AML-193 (cell line): ENCODE measurements around the gene FGD6.
"Not testable (repeated sequence)": the region's sequence is repeated elsewhere in the genome, so short reads cannot be mapped to it uniquely, and the experiment has no call there.

Experiments used
- DNase-seq, 2 experiments: peaks; one replicate each; lab custom pipeline; 2025; lab: John Stamatoyannopoulos, UW

Gene FGD6

DNA sequence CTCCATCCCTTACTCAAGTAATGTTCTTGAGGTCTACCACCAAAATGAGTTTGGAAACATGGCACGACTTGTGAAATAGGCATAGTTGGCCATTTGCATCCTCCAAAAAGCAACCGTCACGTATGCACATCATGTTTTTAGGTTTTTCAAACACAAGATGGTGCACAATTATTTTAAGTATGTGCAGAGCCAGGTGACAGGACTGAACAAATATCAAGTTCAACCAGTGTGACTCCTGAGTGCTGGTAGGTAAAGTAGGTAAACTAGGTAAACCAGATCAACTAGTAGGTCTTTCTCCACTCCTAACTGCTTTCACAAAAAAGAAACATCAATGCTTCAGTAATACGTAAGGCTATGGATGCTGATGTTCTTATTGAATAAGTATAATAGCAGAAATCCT lies 39.1 kb downstream of the FGD6 start:
- DNase-seq: no peak

DNA sequence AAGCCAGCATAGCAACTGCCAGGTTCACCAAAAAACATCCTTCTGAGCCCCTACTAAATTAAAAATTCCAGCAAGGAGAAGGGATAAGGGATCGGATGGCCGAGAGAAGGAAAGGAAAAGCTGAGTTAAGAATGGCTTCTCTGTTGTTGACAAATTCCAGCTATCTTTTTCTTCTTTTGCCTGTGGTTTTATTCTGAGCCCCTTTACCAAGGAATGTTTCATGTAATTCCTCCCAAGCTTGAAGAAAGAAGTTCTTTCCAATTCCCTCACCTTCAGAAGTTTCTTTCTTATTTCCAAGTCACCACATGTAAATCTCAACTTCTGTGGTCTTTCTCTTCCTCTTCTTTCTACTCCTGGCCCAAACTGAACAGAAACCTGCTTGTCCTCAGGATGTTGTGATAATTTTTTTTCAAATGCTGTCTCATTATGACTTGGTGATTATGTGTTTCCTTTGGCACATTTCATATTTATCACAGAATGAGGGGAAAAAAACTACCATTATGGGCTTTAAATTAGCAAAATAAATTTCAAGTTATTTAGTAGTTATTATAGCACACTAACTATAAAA lies 40.0 kb downstream of the FGD6 start:
- no peak for DNase-seq

DNA sequence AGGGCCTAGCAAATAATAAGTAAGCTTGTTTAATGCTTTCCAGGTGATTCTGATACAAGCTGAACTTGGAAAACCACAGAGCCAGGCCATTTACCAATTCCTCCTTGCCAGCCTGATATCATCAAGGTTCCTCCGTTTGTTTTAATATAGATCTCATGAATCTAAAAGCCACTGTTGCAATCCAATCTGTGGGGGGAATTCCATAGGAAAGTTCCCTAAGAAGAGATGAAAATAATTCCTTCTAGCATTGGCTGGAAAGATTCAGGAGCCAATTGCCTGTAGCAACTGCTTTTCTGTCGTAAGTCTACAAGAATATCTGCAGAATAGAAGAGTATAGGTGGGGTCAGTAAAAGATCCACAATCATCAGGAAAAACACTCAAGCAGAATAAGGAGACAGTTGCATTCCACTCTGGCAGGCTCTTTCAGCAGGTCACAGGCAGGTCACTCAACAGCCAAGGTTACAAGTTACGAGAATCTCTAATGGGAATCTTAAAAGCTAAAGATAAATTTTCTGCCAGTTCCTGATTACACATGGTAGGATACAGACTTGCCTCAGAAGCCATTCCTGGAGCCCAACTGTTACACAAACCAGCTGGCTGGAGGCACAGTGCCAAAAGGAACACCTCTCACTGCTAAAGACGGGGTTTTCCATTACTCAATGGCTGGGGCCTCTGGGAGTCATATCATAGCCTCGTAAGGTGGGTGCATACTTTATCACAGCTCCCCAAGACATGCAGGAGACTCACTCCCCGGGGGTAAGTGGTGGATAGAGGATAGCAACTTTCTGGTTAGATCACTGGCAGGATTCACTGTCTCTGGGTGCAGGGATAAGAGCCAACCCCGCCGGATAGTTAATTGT lies 43.6 kb downstream of the FGD6 start:
- DNase-seq: no peak

DNA sequence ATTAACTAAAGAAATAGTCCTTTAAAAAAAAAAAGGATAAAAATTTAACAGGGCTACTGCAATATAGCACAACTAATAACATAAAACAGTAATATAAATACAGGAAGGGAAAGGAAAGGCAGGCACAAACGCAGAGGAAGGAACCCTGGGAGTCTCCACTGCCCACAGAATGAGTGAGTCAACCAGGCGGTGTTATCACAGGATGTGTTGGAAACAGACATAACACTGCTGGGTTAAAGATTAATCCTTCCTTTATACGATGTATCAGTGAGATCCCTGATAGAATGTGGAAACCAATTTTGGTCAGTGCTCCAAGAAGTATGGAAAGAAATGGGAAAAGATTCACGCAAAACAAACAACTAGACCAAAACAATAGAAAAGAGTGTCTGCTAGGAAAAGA lies 47.9 kb downstream of the FGD6 start:
- no peak for DNase-seq

DNA sequence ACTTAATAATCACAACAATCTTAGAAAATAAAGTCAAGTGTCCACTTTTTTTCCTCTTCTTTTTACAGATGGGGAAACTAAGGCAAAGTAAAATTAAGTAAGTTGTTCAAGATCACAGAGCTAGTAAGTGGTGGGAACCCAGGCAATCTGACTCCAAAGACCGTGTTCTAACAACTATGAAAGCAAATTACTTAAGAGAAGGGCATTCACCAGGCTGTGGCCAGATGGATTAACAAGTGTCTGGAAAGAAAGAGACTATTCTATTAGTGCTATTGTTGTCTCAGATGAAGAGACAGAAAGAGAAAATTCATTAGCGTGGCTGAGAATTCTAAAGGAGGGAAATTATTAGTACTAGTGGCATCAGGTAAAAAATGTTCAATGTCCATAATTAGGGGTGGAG lies 48.5 kb downstream of the FGD6 start:
- no peak for DNase-seq

DNA sequence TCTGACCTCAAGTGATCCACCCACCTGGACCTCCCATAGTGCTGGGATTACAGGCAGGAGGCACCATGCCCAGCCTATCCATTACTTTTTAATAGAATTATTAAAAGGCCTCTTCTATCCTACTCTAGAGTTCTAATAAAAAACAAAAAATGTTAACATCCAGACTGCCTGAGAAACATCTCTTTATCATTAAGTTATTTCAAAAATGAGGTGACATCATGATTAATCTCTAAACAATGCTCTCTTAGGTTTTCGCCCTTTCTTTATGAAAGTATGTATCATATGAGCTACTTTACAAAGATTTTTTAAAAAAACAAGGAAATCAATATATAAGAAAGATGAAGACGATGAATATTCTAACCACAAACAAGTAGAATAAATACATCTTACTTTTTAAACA lies 52.6 kb downstream of the FGD6 start:
- no peak for DNase-seq

DNA sequence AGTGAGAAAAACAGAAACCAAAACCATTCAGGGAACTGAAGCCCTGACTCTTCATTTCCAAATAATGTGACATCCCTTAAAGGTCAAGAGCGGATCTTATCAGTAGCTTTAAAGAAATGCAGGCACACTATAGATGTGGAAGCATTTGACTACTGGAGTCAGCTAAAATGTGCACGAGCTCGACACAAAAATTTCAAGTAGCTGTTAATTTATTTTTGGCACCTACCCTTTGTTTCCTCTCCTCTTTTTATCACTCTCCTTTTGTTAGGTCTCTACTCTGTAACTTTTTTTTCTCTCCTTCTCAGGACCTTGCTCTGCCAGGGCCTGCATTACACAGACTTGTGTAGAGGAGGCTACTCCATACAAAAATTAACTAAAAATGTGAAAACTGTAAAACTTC lies 58.3 kb downstream of the FGD6 start:
- DNase-seq: no peak

DNA sequence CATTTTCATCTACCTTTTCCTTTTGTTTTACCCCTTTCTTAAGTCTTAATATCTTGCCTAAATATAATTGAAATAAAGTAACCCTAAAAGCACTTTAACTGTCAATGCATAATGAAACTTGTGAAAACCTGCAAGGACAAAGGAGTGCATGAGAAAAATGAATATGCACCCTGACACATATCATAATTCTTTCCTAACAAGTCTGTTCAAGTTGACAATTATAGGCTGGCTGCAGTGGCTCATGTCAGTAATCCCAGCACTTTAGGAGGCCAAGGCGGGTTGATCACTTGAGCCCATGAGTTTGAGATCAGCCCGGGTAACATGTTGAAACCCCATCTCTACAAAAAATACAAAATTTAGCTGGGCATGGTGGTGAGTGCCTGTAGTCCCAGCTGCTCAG lies 65.4 kb downstream of the FGD6 start:
- DNase-seq: no peak

DNA sequence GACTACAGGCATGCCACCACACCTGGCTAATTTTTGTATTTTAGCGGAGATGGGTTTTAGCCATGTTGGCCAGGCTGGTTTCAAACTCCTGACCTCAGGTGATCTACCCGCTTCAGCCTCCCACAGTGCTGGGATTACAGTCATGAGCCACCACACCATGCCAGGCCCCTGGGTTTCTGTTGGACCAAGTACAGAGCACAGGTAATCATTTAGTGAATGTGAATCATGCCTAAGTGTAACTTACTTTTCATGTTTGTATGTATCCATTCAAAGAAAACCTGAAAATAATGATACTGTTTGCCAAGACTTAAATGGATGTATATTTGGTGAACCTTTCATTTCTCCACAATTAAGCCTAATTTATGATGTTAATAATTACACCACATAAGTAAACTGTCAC lies 65.9 kb downstream of the FGD6 start:
- no peak for DNase-seq

DNA sequence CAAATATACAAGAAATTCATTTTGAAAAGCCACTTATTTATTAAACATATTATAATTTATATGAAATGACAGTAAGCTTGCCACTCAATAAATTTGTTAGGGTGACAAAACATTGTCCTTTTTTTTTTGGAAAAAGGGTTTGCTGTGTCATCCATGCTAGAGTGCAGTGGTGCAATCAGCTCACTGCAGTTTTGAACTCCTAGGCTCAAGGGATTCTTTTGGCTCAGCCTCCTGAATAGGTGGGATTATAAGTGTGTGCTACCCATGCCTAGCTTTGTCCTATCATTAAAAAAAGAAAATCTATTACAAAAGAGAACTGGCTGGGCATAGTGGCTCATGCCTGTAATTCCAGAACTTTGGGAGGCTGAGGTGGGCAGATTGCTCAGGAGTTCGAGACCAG lies 66.8 kb downstream of the FGD6 start:
- DNase-seq: no peak

DNA sequence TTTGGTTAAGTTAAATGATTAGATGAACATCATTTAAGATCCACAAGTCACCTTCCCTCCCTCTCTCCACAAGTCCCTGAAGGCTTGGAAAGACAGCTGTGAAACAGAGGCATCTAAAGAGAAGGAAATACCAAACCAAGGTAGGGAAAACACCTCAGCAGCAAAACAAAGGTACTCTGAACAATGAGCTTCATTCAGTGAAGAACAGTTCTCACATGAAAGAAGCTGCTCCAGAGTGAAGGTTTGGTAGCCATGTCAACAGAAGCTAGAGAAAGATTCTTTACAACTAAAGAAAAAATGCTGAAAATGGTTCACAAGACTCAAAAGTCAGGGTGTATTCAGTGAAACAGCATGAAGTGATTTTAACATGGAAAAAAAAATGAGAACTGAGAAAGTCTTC lies 69.4 kb downstream of the FGD6 start:
- DNase-seq: no peak

DNA sequence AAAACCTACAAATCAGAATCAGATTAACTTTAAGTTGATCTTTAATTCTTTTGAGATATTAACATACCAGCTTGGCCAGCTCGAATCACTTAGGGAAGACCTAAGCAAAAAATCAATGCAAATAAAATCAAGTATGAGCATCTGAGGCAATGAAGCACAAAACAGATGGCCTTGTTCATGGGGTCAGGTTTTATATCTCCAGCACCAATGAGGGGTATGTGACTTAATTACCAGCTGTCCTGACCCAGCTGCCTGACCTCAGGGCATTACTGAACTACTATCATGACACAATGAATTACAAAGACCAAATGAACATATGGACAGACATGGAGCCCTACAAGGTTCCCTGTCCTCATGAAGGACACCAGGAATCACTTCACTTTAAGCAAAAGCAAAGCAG lies 70.5 kb downstream of the FGD6 start:
- no peak for DNase-seq

DNA sequence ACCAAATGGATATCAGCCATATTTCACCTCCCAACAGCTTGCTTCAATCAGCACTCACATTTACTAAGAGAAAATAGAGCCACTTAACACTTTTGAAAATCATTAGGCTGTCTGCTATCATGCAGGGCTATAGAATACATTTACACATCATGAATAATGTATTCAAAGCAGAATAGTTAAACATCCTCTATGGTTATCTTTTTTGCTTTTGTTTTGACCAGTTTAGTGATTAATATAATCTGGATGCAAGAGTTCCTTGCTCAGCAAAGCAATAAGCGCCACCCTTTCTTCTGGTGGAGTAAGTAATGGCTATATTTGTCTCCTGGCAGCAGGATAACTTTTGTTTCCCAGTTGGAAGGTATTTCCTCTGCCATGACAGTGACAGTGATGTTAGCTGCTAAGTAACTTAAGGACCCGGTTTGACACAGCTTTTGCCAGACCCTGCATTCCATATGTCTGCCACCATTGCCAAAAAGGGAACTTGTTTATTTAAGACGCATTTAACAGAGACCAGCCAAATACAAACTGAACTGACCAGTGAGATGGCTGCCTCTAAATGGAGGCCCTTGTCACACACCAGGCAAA lies 73.6 kb downstream of the FGD6 start:
- no peak for DNase-seq

DNA sequence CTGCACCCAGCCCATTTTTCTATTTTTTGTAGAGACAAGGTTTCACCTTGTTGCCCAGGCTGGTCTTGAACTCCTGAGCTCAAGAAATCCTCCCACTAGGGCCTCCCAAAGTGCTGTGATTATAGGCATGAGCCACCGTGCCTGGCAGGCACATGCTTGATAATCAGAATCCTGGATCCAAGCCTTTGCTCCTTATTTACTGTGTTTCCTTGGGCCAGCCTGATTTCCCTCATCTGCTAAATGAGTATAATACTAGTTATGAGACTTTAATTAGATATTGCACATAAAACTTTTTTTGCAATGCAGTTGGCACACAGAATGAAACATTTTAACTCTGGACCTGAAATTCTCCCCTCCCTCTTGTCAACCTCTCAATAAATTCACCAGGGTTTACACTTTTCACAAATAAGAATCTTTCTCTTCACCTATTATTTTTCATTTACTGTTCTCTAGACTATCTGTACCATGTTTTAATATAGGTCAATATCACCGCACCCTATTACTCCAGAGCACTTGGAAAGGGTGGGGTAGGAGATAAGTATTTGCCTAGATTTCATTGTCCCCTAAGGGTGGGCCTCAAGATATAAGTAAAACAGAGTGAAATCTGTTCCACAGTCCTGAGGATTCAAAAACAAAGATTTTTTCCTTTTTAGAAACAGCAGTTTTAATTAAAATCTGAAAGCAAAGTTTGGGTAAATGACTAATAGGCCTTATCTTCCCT lies 74.7 kb downstream of the FGD6 start:
- DNase-seq: no peak

DNA sequence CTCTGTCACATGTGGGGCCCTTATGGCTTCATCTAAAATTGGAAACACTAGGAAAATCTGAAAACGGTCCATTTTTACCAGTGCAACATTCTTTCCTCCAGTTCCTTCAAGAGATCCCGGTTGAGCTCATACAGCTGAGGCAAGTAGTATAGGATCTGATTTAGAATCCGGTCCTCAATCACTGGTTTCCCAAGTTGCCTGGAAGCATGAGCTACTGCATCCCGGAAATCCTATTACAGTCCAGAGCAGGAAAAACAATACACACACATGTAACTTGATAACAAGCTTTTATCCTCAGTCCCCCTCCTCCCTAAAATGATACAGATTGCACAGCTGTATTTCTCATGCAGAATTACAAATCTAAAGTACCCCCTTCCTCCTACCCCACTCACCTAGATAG lies 76.0 kb downstream of the FGD6 start:
- DNase-seq: no peak

DNA sequence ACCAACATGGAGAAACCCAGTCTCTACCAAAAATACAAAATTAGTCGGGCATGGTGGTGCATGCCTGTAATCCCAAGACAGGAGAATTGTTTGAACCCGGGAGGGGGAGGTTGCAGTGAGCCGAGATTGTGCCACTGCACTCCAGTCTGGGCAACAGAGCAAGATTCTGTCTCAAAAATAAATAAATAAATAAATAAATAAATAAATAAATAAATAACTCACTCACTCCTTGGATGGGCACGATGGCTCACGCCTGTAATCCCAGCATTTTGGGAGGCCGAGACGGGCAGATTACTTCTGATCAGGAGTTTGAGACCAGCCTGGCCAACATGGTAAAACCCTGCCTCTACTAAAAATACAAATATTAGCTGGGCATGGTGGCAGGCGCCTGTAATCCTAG lies 79.2 kb downstream of the FGD6 start:
- DNase-seq: not testable (repeated sequence)

DNA sequence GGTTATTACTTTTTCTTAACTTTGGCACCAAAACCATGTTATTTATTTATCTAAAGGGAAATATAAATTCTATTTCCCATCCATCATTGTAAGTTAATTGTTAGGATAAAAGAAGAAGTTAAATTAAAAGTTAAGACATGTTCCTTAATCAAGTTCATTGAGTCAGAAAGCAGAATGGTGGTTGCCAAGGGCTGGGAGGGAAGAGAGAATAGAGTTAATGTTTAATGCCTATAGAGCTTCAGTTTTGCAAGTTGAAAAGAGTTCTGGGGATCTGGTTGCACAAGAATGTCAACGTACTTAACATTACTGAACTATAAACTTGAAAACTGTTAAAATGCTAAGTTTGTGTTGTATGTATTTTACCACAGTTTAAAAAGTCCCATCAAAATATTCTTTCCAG lies 80.7 kb downstream of the FGD6 start:
- DNase-seq: no peak

DNA sequence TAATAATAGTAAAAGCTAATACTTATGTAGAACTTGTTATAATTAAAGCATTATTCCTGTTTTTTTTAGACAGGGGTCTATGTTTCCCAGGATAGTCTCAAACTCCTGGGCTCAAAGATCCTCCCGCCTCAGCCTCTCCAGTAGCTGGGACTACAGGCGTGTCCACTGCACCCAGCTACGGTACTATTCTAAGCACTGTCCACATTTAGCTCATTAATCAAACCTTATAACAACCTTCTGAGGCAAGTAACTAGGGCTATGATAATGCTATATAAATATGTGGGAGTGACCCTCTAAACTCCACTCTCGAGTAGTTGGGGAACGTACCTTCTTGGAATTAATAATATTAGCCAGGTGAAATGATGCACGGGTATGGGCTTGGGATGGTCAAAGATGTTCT lies 83.2 kb downstream of the FGD6 start:
- DNase-seq: no peak

DNA sequence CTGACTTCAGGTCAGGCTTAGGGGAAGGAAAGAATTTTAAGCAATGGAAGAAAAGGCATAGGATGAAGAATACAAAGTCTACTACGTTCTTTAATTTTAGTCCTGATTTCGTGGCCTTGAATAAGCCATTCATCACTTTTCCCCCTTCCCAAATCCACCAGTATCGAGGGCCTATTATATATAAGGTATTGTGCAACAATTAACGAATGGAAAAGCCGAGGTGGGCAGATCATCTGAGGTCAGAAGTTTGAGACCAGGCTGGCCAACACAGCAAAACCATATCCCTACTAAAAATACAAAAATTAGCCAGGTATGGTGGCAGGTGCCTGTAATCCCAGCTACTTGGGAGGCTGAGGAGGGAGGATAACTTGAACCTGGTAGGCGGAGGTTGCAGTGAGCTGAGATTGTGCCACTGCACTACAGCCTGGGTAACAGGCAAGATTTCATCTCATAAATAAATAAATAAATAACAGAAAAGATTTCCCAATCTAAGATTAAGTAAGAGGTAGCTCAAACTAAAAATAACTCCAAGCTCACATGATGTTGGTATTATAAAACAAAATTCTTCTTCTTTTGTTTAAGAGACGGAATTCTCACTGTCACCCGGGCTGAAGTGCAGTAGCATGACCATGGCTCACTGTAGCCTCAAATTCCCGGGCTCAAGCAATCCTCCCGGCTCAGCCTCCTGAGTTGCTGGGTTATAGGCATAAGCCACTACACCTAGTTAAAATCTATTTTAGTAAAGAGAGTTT lies 85.5 kb downstream of the FGD6 start:
- no peak for DNase-seq

DNA sequence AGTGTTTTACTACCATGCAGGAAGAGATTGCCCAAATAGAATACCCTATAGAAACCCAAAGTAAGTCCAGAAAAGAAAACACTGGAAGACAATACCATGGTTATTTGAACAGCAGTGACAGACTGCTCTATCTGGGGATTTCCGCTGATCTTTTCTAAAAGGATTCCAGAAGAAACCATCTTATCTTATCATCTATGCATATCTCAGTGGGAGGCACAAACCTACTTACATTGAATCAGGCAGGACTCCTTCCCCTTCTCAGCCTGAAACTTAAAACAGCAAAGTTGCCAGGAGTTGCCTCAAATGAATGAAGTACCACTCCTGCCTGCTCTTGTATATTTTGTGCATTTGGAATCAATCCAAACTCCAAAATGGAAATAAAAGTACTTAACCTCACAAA lies 87.2 kb downstream of the FGD6 start:
- no peak for DNase-seq

DNA sequence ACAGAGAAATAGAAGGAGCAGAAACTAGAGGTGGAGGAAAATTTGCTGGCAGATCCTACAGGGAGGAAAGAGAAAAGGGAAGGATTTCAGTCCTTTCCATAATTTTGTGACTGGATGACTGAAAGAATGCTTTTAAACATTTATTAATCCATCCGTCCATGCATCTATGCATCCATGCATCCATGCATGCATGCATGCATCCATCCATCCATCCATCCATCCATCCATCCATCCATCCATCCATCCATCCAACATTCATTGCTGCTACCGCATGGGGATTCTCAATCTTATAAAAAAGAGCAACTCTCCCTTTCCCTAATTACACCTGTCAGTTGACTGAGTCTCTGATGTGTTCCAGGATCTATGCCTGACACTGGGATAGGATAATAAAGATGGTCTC lies 88.2 kb downstream of the FGD6 start:
- no peak for DNase-seq

DNA sequence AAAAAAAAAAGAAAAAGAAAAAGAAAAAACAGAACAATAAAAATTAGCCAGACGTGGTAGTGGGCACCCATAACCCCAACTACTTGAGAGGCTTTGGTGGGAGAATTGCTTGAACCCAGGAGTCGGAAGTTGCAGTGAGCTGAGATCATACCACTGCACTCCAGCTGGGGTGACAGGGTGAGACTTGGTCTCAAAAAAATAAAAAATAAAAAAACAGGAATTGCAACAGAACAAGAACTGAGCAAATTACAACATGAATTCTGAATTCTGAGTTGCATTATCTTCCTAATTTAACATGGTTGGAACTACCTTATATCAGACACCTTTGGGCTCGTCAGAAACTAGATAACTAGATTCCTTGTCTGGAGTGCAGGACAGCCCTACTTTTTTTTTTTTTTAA lies 90.5 kb downstream of the FGD6 start:
- DNase-seq: no peak
